Subcutaneous adipose tissue (tissue), 4 donors: ENCODE measurements around the gene ATP2C2. TPM values are rescaled to one million over a fixed set of nuclear protein-coding genes. Genes with fewer than 3 reads are reported as not detected.

Experiments used
- total RNA-seq, 4 donors: library from RNA; depleted of rRNA; stranded (reverse); fragments of >200 nt; gene quantifications; one replicate each; pipeline ENCODE4 v1.1.0, GENCODE V29; 2016
- TF ChIP-seq, protein P1 (sequence below): fragments of 450-650 bp; IDR thresholded peaks from one replicate; pipeline ENCODE4 v1.5.1; 2016; ENCODE audit warnings: low read depth, mild to moderate bottlenecking, control low read depth, antibody characterized with exemption, moderate library complexity

The ATP2C2 gene
- total RNA-seq, 4 donors from 2014 or later = not detected

DNA sequence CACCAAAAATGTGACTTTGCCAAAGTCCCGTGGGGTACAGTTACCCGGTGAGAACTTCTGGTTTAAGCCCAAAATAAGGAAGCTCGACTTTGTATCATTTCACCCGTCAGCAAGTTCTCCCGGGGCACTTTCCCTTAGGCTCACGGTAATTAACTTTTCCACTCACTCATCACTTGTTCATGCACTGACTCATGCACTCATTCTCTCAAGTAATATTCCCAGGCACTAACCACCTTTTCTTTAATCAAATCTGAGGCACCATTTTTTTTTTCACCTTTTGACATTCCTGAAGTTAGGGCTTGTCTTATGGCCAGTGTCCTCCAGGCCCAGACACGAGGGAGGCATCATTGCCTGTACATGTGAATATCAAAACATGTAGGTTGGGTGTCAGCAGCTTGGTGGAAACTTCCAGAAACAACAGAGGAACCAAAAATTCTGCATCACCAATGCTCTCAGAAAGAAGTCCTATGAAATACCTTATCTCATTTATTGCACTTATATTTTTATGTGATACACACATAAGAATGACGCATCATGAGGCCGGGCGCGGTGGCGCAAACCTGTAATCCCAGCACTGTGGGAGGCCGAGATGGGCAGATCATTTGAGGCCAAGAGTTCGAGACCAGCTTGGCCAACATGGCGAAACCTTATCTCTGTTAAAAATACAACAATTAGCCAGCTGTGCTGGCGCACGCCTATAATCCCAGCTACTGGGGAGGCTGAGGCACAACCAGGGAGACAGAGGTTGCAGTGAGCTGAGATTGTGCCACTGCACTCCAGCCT, 36.1 kb upstream of the ATP2C2 start:
- TF ChIP-seq, protein P1, sequence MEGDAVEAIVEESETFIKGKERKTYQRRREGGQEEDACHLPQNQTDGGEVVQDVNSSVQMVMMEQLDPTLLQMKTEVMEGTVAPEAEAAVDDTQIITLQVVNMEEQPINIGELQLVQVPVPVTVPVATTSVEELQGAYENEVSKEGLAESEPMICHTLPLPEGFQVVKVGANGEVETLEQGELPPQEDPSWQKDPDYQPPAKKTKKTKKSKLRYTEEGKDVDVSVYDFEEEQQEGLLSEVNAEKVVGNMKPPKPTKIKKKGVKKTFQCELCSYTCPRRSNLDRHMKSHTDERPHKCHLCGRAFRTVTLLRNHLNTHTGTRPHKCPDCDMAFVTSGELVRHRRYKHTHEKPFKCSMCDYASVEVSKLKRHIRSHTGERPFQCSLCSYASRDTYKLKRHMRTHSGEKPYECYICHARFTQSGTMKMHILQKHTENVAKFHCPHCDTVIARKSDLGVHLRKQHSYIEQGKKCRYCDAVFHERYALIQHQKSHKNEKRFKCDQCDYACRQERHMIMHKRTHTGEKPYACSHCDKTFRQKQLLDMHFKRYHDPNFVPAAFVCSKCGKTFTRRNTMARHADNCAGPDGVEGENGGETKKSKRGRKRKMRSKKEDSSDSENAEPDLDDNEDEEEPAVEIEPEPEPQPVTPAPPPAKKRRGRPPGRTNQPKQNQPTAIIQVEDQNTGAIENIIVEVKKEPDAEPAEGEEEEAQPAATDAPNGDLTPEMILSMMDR = no peak

DNA sequence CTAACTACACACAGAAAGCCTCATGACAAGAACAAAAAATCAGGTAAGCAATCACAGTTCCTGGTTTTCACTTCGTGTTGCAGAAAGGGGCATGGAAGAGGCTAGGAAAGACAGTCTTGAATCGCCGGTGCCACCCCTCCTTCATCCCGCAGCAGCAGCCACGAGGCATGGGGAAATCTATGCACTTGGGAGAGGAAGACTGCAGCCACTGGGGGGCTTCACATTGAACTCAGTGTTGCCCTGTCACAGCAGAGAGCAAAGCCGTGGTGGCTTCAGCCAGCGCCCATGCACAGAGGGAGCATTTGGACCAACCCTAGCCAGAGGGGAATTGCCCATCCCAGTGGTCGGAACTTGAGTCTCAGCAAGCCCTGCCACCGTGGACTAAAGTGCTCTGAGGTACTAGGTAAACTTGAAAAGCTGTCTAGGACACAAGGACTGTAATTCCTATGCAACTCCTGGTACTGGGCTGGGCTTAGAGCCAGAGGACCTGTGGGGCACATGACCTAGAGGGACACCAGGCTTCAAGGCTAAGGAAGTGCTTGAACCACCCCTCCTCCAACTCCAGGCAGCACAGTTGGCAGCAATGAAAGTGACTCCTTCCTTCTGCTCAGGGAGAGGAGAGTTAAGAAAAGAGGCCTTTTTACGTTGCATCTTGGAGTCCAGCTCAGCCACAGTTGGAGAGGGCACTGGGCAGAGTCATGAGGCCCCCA, 35.2 kb upstream of the ATP2C2 start:
- TF ChIP-seq, protein P1 = no peak

DNA sequence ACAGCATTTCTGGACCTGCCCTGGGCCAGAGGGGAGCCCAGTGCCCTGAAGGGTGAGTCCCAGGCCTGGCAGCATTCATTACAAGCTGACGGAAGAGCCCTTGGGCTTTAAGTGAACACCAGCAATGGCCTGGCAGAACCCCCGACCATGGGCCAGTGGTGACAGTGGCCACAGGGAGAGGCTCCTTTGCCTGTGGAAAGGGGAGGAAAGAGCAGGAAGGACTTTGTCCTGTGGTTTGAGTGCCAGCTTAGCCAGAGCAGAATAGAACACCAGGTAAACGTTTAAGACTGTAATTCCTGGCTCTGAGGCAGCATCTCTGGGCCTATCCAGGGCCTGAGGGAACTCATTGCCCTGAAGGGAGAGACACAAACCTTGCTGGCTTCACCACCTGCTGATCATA, 34.3 kb upstream of the ATP2C2 start:
- TF ChIP-seq, protein P1 = no peak

DNA sequence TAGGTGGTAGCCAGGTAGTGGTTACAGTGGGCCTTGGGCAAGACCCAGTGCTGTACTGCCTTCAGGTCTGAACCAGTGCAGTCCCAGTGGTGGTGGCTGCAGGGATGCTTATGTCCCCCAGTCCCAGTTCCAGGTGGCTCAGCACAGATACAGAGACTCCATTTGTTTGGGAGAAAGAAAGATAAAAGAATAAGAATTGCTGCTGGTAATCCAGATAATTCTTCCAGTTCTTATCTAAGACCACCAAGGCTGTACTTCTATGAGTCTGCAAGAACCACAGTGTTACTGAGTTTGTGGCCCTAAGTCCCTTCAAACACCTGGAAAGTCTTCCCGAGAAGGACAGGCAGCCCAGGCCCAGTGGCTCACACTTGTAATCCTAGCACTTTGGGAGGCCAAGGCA, 33.9 kb upstream of the ATP2C2 start:
- TF ChIP-seq, protein P1 = no peak

DNA sequence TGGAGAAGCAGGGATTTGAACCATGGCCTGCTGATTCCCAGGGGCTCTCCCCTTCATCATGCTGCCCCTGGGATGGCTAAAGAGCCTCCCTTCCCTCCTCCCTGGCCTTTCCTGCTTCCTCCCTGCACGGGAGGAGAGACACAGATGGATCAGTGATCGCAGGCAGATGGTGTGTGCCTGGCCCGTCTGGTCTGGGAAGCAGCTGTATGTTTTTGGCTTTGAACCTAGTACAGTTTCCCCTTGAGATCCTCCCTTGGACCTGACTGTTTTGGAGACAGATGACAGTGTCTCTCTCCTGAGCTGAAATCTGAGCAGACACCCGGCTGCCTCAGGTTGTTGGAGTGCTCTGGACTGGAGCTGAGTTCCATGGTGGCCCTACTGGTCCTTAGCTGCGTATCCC, 29.0 kb upstream of the ATP2C2 start:
- TF ChIP-seq, protein P1 = no peak

DNA sequence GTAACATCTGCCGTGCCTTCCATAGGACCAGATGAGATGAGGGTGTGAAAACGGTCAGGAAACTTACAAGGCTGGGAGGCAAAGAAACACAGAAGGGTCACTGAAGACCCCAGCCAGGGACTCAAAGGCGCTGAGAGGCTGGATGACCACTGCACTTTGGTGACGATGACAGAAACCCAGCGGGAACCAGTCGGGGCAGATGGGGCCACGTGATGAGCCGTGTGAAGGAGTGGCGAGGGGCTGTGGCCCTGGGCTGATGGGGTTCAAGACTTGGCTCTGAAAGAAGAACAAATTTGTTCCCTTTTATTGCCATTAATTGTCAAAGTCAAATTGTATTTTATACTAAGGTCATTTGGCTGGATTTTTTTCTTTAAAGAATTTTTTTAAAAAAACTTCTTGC, 28.6 kb upstream of the ATP2C2 start:
- TF ChIP-seq, protein P1 = no peak

DNA sequence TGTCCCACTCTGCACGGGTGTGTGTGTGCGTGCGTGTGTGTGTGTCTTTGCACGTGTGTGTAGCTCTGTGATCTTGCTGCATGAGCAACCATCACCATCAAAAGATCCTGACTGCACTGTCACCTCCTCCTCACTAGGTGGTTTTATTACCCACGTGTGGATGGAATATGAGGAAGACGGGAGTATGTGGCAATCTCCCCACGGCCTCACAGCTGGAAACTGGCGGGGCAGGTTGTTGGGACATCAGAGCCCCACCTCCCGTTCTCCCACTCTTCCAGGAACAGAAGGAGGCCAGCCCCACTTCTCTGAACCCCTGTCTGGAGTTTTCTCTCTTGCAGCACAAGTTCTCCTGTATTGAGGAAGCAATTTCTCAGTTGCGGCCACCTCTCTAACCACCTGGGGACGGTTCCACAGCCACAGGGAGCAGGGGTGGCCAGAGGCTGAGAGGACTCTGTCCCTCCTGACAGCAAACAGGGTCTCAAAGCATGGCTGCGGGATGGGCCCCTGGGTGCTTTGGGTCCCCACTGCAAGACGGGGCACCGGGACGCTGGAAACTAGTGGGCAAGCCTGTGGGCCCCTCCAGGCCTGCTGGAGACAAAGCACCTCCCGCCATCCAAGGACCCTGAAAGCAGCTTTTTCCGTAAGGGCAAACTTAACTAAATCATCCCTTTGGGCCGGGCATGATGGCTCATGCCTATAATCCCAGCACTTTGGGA, 27.9 kb upstream of the ATP2C2 start:
- TF ChIP-seq, protein P1 = no peak
